SU-DHL-6 (cell line): ENCODE results near the gene MARCHF4.

Experiments used
- CTCF ChIP-seq: fragments of 200-600 bp; sonication (generic); IDR thresholded peaks from one replicate; pipeline ENCODE4 v1.5.1; 2017; ENCODE audit warnings: antibody characterized with exemption, mild to moderate bottlenecking, low read length, moderate library complexity; ENCODE audit not compliant: insufficient read depth, poor library complexity, severe bottlenecking
- EZH2phosphoT487 ChIP-seq: fragments of 200-600 bp; sonication (generic), shearing (Covaris generic); conservative IDR thresholded peaks from 2 replicates; pipeline ENCODE4 v1.6.1; 2018; ENCODE audit warnings: mild to moderate bottlenecking, antibody characterized with exemption, low read length, moderate library complexity, mixed read lengths

GRCh38 chr2:216344206-216344949, 27.9 kb downstream of the MARCHF4 start:
- TF ChIP-seq CTCF (no peak), EZH2phosphoT487 (no peak)
